ENCODE data around the gene SLIT3.
"Not testable (repeated sequence)": the region's sequence is repeated elsewhere in the genome, so short reads cannot be mapped to it uniquely, and the experiment has no call there.

SLIT3 gene

DNA sequence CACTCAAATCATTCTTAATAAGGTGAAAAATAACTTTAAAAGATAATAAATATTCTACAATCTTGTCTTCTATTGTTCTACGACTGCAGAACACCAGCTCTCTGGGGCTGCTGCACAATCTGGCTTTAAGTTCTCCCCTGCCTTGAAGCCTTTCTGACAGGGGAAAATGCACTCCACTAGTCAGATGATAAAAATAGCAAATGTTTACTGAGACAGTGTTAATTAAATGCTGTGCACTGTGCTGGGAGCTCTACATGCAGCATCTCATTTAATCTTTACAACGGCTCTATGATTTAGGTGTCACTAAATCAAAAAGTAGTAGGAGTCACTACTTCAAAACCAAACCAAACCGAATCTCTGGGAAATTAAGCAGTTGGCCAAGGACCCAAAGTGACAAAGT is 132.7 kb downstream of the SLIT3 start:
- DNase-seq: no peak

GRCh38 chr5:169166078-169166477 is 134.9 kb downstream of the SLIT3 start:
- DNase-seq: no peak

DNA sequence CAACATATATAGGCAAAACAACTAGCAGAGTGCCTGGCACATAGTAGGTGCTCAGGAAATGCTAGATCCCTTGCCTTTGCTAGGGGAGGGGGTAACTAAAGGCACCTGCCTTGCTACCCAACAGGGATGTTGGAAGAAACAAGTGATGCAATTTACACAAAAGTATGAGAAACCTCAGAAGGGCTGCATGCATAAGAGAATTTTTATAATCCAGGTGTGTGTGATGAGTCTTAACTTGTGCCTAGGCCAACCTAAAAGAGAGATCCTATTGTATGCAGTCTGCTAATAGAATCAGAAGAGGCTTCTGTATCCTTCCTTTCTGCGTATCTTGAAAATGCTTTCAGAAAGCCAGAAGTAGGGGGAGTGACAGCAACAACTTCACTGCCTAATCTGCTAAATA is 135.9 kb downstream of the SLIT3 start:
- no peak for DNase-seq

DNA sequence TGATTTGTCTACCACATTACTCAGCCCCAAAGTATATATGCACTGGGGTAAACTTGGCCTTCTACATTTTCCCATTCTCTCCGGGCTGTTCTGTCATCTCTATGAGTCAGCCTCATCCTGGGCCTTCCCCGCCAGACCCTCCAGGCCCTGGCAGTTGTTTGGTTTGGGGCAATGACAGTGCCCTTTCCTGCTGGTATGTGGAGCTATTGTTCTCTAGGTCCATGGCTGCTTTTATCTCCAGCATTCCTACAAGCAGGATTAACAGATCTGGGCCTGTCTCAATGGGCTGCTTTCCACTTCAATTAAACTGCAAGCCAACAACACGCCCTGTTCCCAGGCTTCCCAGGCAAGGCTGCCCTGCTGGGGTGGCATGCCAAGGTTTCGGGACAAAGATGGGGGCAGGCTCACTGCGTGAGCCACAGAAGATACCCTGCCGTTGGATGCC is 136.4 kb downstream of the SLIT3 start:
- no peak for DNase-seq

DNA sequence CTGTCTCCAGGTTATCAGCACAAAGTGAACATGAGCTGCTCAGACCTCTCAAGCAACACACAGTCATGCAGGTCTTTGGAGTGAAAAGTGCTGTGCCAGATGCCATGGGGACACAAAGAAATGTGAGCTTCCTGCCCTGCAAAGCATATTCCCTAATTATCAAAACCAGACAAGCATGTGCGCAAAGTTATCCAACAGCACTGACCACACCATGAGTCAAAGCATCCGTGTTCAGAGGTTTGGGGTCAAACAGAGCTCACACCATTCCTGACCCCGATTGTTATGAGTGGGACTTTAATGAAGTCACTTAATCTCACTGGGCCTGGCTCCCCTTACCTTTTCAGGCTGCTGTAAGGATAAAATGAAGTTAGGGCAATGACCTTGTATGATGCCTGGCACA is 138.5 kb downstream of the SLIT3 start:
- DNase-seq: no peak

- no peak for DNase-seq
Measured at GRCh38 chr5:169161022-169161680, 139.8 kb downstream of the SLIT3 start.

DNA sequence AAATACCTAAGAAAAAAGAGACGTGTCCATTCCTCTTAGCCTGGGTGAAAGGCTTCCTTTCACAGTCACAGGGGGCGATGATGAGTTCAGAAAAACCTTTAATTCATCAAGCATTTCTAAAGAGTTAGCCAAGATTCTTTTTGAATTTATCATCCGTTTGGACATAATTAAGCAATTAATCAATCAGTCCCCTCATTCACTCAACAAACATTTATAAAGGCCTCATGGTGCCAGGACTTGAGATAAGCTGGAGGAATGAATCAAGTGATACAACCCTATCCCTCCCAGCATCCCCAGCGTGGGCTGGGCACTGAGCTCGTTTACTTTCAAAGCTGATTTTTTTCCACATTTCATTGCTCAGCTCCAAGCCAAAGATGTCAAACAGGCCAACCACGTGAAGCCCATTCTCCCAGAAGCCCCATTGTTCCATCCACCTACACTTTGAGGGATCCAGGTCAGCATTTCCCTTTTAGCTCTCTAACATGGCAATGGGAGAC is 140.5 kb downstream of the SLIT3 start:
- DNase-seq: no peak

GRCh38 chr5:169158764-169159163 is 142.2 kb downstream of the SLIT3 start:
- no peak for DNase-seq

GRCh38 chr5:169157064-169157463 is 143.9 kb downstream of the SLIT3 start:
- DNase-seq: no peak

- no peak for DNase-seq
Measured at GRCh38 chr5:169154679-169155078, 146.3 kb downstream of the SLIT3 start.

DNA sequence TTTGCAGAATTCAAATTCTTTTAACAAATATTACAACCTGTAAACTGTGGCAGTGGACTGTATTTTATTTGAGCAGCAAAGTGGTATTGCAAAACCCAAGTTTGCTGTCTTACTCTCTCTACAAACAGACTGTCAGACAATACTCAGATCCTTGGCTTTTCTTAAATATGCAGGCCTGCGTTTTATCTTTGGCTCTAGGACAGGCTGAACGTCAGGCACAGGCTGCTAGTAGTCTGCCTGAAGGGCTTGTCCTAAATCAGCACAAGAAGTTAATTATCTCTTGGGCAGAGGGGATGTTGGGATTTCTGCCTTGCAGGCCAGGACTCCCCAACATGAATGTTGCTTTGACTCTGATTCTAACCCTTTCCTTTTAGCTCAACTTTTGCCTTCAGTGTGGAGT is 147.5 kb downstream of the SLIT3 start:
- DNase-seq: no peak

DNA sequence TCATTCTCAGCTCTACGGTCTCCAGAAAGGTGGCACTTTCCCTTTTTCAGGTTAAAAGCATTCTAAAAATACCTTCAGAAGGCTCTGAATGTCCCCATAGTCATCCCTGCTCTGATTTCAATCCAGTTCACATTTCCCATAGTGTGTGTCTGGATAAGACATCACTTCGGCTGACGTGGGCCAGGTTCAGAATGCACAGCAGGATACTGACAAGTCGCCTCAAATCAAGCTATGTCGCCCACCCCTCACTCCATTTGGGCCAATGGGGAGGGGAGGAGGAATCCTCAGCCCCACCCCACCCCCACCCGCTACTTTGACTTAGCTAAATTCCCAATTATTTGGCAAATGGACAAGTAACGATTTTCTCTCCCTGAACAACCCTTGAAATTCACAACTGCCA is 148.0 kb downstream of the SLIT3 start:
- no peak for DNase-seq

GRCh38 chr5:169152453-169152852 is 148.5 kb downstream of the SLIT3 start:
- DNase-seq: no peak

GRCh38 chr5:169151051-169151805 is 149.7 kb downstream of the SLIT3 start:
- no peak for DNase-seq

DNA sequence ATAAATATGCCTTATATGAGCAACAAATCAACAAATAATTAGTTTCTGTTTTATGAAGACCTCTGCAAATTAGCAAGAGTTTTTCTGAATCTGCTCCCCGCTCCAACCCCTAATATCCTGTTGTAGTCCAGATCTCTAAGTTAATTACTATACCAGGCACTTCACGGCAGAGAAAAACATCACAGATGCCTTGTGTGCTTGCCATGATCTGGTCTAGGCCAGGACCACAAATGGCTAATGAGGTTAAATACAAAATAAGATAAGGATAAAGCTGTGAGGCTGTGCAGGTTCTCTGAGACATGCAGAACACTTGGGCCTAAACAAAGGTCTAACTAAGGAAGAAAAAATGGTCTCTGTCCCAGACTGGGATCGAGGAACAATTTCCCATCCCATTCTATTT is 150.8 kb downstream of the SLIT3 start:
- no peak for DNase-seq

DNA sequence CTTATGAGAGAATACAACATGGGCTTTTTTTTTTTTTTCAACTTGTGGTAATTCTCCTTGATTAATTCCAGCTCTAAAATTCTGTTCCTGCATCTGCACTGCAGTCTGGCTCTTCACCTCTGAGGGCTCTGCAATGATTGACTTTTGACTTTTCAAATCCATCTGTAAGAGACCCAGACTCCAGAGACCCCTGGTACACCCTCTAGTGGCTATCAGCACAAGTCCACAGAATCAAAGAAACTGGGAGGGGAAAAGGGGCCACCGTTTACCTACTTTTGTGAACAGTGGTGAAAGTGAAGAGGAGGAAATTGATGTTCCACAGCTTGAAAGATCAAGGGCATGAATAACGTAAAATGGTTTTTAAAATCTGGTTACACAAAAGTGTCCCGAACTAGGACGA is 151.6 kb downstream of the SLIT3 start:
- DNase-seq: no peak

- no peak for DNase-seq
Measured at GRCh38 chr5:169148138-169148740, 152.7 kb downstream of the SLIT3 start.

GRCh38 chr5:169147534-169147933 is 153.4 kb downstream of the SLIT3 start:
- no peak for DNase-seq

GRCh38 chr5:169146158-169146557 is 154.8 kb downstream of the SLIT3 start:
- DNase-seq: no peak

- DNase-seq: no peak
Measured at GRCh38 chr5:169142264-169142970, 158.5 kb downstream of the SLIT3 start.

- not testable (repeated sequence) for DNase-seq
Measured at GRCh38 chr5:169140215-169140614, 160.7 kb downstream of the SLIT3 start.

- DNase-seq: no peak
Measured at GRCh38 chr5:169139480-169140050, 161.4 kb downstream of the SLIT3 start.

GRCh38 chr5:169133531-169133930 is 167.4 kb downstream of the SLIT3 start:
- DNase-seq: no peak

All from activated T-cell treated with anti-CD3 and anti-CD28 coated beads for 4 hours (primary cell).